Measurements from ENCODE around the gene PIK3CD.

Gene PIK3CD

DNA sequence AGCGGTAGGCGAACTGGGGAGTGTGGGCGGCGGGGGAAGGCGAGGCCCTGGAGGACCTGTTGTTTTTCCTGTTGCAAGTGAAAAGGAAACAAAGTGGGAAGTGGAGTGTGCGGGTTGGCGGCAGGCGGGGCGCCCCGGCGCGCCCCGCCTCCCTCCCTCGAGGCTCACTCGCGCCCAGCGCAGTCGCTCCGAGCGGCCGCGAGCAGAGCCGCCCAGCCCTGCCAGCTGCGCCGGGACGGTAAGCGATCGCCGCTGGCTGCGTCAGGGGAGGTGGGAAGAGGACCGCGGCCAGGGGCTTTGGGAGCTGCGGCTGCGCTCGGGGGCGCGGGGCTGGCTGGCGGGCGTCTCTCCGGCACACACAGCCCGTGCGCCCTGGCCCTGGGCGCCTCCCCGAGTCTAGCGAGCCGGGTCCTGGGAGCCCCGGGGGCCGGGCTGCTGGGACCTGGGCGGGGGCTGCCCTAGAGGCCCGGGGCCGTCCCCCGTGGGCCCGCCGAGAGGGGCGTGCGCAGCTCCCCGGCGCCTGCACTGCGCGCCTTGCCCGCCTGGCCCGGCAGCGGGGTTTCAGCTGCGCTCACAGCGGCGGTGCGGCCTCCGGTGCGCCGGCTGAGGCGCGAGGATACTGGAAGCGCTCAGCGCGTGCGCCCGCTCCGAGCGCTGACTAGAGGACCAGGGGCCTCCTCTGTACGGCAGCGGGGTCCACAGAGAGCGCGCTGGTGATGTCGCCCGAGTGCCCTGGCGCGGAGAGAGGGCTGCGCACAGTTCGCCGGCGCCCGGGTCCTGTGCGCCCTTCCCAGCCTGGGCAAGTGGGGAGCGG lies at the start of gene PIK3CD:
PIK3CD (plus strand) TSS at position 167 of the 814 bp plus-strand sequence. CDS start 58,725 bp downstream, outside the sequence.
- Histone ChIP-seq H3K27ac (ENCODE audit: low read depth, low read length) (peak within 1 kb of the TSS; percentile 90), H3K9me2 (replicated peaks; ENCODE audit: control insufficient read depth, low read length) (no peaks in the 10 kb centered on the region), H3K4me3 (ENCODE audit: low read length) (peak within 1 kb of the TSS; percentile 86), H4K20me1 (ENCODE audit: control insufficient read depth, insufficient read depth, low read depth, low read length) (no peaks in the 10 kb centered on the region), H3K4me1 (ENCODE audit: control insufficient read depth, low read length) (peaks cover 49% of the 10 kb centered on the region), H3K36me3 (ENCODE audit: control insufficient read depth, low read length) (no peaks in the 10 kb centered on the region), H3K4me2 (ENCODE audit: low read length) (peak within 1 kb of the TSS; percentile 85), H3F3A (ENCODE audit: control insufficient read depth, insufficient read depth) (peaks cover 22% of the 10 kb centered on the region), H3K9me3 (ENCODE audit: control insufficient read depth, insufficient read depth, low read length) (no peaks in the 10 kb centered on the region), H3K79me2 (ENCODE audit: control insufficient read depth, low read length) (peaks cover 32% of the 10 kb centered on the region), H3K27me3 (ENCODE audit: control insufficient read depth, low read length) (no peaks in the 10 kb centered on the region)
- TF ChIP-seq, protein P1, sequence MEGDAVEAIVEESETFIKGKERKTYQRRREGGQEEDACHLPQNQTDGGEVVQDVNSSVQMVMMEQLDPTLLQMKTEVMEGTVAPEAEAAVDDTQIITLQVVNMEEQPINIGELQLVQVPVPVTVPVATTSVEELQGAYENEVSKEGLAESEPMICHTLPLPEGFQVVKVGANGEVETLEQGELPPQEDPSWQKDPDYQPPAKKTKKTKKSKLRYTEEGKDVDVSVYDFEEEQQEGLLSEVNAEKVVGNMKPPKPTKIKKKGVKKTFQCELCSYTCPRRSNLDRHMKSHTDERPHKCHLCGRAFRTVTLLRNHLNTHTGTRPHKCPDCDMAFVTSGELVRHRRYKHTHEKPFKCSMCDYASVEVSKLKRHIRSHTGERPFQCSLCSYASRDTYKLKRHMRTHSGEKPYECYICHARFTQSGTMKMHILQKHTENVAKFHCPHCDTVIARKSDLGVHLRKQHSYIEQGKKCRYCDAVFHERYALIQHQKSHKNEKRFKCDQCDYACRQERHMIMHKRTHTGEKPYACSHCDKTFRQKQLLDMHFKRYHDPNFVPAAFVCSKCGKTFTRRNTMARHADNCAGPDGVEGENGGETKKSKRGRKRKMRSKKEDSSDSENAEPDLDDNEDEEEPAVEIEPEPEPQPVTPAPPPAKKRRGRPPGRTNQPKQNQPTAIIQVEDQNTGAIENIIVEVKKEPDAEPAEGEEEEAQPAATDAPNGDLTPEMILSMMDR (IDR thresholded peaks at IDR 0.05; ENCODE audit: low read depth, low read length, poor library complexity, severe bottlenecking) = no peak
- TF ChIP-seq EZH2phosphoT487 (IDR thresholded peaks at IDR 0.05; ENCODE audit: borderline replicate concordance, low read length) = no peak

DNA sequence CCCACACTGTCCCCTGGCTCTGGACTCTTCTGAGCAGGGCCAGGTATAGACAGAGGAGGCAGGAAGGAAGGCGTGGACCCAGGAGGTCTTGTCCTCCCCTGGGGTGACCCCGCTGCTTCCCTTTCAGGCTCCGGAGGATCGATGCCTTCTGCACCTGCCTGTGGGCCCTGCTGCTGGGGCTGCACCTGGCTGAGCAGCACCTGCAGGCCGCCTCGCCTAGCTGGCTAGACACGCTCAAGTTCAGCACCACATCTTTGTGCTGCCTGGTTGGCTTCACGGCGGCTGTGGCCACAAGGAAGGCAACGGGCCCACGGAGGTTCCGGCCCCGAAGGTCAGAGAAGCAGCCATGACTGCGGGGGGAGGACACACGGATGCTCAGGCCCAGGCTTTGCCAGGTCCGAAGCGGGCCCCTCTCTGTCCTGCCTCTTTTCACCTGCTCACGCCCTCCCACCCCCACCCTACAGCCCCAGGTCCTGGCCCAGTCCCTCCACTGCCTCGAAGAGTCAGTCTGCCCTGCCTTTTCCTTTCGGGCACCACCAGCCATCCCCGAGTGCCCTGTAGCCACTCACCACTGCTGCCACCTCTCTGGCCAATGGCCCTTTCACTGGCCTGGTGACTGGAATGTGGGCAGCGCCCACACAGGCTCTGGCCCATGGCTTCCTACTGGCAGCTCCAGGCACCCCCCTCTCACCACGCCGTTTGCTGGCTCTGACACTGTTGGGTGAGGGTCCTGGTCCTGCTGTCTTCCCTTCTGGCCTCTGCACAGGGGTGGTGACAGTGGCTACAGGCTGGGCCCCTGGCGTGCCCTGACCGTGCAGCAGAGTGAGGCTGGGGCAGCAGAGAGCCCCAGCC lies 49.4 kb upstream of the PIK3CD start:
- Histone ChIP-seq H3F3A (ENCODE audit: control insufficient read depth, insufficient read depth) (no peaks in the 10 kb centered on the region), H3K27ac (ENCODE audit: low read depth, low read length) (no peak overlapping the region), H3K4me3 (ENCODE audit: low read length) (no peak overlapping the region), H3K4me1 (ENCODE audit: control insufficient read depth, low read length) (no peaks in the 10 kb centered on the region), H3K36me3 (ENCODE audit: control insufficient read depth, low read length) (peaks cover 61% of the 10 kb centered on the region), H3K79me2 (ENCODE audit: control insufficient read depth, low read length) (peaks cover 3% of the 10 kb centered on the region; the same call in 1 of the 2 replicates), H3K27me3 (ENCODE audit: control insufficient read depth, low read length) (no peaks in the 10 kb centered on the region), H4K20me1 (ENCODE audit: control insufficient read depth, insufficient read depth, low read depth, low read length) (no peaks in the 10 kb centered on the region), H3K9me2 (replicated peaks; ENCODE audit: control insufficient read depth, low read length) (no peaks in the 10 kb centered on the region), H3K4me2 (ENCODE audit: low read length) (no peak overlapping the region), H3K9me3 (ENCODE audit: control insufficient read depth, insufficient read depth, low read length) (no peaks in the 10 kb centered on the region)
- TF ChIP-seq EZH2phosphoT487 (IDR thresholded peaks at IDR 0.05; ENCODE audit: borderline replicate concordance, low read length) = no peak
- TF ChIP-seq, protein P1 (IDR thresholded peaks at IDR 0.05; ENCODE audit: low read depth, low read length, poor library complexity, severe bottlenecking) = no peak

DNA sequence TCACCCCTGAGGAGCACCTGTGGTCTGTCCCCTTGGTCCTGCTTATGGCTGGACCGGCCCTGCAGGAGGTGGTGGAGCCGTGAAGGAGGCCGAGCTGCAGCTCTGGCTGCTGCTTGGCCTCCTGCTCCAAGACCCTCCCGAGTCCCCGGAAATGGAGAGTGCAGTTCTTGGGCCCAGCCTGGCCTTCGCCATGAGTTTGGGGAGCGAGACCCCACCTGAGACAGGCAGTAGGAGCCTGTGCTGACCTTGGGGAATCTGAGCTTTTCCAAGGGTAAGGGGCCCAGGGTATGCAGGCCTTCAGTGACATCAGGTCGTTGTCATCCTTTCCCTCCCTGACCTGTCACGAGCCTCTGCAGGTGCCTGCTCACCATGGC lies 48.8 kb upstream of the PIK3CD start:
- Histone ChIP-seq H3K27ac (ENCODE audit: low read depth, low read length) (no peak overlapping the region), H3K4me1 (ENCODE audit: control insufficient read depth, low read length) (no peaks in the 10 kb centered on the region), H4K20me1 (ENCODE audit: control insufficient read depth, insufficient read depth, low read depth, low read length) (no peaks in the 10 kb centered on the region), H3K79me2 (ENCODE audit: control insufficient read depth, low read length) (no peaks in the 10 kb centered on the region), H3K36me3 (ENCODE audit: control insufficient read depth, low read length) (peaks cover 55% of the 10 kb centered on the region), H3K9me3 (ENCODE audit: control insufficient read depth, insufficient read depth, low read length) (no peaks in the 10 kb centered on the region), H3K9me2 (replicated peaks; ENCODE audit: control insufficient read depth, low read length) (no peaks in the 10 kb centered on the region), H3K4me2 (ENCODE audit: low read length) (no peak overlapping the region), H3K4me3 (ENCODE audit: low read length) (no peak overlapping the region), H3K27me3 (ENCODE audit: control insufficient read depth, low read length) (no peaks in the 10 kb centered on the region), H3F3A (ENCODE audit: control insufficient read depth, insufficient read depth) (no peaks in the 10 kb centered on the region)
- no peak for TF ChIP-seq EZH2phosphoT487 (IDR thresholded peaks at IDR 0.05; ENCODE audit: borderline replicate concordance, low read length)
- TF ChIP-seq, protein P1 (IDR thresholded peaks at IDR 0.05; ENCODE audit: low read depth, low read length, poor library complexity, severe bottlenecking) = no peak
